Measurements from ENCODE around the gene UBC.
A peak's percentile ranks its signal among the peaks of the same experiment; 100 is the strongest.
"Not testable (repeated sequence)": the region's sequence is repeated elsewhere in the genome, so short reads cannot be mapped to it uniquely, and the experiment has no call there.

UBC gene

DNA sequence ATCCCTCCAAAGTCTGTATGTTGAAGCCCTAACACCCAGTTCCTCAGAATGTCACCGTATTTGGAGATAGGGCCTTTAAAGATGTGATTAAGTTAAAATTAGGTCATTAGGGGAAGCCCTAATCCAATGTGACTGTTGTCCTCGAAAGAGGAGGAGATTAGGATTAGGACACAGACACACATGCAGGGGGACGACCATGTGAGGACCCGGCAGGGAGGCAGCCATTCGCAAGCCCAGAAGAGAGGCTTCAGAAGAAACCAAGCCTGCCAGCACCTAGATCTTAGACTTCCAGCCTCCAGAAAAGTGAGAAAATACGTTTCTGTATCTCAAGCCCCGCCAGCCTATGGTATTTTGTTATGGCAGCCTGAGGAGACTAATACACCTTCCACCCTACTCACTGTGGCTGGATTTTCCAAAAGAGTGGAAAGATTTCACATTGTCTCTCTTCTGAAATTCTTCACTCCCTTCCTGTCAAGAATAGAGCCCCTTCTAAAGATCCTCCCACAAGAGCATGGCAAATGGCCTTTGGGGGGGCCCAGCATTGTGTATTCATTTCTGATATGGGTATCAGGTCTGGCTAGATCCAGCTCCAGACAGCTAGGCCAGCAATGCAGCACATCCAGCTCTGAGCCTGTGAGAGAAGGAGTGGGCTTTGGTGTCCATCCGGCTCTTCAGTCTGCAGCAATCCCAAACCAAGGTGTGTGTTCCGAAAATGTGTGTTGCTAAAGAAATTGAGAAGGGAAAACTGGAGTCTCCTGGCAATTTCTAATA, 15.4 kb upstream of the UBC start:
- DNase-seq: no peak

DNA sequence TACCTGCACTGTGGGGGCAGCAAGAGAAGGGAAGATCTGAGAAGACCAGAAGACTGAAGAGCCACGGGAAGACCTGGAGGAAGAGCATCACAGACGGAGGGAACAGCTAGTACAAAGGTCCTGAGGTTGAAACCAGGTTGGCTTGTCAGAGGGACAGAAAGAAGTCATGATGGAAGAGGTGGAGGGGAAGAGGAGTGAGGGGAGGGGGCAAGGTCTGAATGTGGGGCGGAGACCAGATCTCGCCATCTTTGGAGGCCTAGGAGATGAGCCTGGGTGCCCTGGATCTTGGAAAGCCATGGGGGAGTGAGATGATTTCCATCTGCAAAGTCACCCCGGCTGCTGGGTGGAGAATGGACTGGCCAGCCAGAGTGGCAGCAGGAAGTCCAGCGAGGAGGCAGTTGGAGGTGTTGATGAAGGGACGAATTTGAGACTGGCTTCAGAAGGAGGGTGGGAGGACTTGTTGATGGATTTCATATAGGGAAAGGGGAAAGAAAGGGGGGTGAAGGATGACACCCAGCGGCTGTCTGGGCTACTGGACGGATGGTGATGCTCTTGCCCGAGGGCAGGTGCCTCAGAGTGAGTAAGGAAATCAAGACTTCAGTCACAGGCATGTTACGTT, 14.6 kb upstream of the UBC start:
- no peak for DNase-seq

DNA sequence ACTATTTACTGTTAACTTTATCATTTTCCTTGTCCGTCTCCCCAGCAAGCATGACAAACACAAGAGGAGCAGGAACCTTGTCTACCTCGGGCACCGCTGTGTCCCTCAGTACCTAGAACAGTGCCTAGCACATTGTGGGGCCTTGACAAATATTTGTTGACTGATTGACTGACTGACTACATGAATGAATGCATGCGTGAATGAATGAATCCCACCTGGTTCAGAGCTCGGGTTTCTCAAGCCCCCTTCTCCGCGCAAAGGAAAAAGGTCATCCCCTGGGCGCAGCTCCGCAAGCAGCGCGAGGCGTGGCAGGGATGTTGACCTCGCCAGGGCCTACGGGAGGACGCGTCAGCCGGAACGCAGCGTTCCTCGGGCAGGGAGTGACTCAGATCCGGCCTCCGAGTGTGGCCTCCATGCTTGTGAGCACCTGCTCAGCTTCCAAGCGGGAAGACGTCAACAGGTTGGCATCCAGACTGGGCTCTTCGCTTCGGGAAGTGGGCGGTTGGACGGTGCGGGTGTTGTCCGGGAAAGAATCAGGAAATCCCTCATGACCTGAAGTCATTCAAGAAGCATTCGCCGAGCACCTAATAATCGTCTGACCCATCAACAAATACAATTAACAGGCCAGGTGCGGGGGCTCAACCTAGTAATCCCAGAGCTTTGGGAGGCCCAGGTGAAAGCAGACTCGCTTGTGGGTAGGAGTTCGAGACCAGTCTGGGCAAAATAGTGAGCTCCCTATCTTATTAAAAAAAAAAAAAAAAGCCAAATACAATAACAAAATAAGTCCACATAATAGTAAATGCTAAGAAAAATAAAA, 13.9 kb upstream of the UBC start:
- DNase-seq: peak; percentile 64

DNA sequence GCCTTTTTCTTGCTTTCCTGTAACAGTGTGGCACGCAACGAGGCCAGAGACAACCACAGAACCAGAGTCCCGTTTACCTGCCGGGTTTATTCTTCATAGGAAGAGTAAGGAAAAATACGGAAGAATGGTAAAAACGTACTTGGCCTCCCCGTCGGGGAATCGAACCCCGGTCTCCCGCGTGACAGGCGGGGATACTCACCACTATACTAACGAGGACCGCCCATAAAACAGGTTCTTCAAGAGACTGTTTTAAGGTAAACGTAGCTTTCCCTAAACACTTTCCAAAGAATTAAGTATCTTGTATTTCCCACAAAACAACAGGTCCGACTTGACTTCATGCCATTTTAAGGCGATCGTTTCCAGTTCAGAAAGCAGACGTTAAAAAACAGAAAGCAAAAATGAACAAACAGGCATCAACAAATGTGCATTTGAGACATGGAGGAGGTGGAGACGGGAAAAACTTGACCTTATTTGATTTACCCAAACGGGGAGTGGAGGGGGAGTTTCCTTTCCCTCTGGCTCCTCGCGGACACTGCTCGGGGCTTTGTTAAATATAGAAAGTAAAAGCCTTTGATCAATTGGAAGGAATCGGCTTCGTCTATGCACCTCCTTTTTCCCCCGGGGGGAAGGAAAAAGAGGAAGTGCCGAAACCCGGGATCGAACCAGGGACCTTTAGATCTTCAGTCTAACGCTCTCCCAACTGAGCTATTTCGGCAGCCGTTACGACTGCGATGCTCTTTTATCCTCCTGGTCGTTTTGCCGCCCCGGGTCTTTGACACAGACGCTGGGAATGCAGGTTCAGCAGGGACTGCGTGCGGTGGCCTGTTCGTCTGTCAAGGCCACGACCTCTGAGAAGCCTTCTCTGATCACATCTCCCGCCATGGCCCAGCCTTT, 13.0 kb upstream of the UBC start:
- peak; percentile 97 for DNase-seq

DNA sequence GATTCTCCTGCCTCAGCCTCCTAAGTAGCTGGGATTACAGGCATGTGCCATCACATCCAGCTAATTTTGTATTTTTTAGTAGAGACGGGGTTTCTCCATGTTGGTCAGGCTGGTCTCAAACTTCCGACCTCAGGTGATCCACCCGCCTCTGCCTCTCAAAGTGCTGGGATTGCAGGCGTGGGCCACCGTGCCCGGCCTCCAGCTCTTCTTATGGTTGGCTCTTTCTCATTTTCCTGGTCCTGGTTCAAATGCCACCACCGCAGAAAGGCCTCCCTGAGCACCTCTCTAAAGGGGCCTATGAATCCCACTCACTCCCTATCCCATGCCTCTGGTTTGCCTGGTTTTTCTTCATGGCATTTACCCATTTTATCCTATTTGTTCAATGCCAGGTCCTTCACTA, 11.3 kb upstream of the UBC start:
- not testable (repeated sequence) for DNase-seq

DNA sequence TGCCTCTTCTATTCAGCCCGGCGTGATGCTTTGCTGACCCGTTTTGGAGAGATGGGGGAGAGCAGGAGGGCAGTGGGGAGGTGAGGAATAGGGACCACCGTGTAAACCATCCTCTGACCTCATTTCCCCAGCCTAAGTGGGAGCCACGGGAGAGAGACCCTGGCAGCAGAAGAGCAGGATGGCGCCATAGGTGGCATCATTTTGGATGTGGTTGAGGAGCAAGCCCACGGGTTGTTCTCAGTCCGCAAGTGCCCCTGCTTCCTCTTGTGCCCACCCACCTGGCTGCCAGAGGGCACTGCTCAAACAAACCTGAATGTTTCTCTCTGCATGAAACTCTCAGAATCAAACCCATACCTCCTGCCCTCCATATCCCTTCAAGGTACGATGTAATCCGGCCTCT, 10.7 kb upstream of the UBC start:
- DNase-seq: no peak

DNA sequence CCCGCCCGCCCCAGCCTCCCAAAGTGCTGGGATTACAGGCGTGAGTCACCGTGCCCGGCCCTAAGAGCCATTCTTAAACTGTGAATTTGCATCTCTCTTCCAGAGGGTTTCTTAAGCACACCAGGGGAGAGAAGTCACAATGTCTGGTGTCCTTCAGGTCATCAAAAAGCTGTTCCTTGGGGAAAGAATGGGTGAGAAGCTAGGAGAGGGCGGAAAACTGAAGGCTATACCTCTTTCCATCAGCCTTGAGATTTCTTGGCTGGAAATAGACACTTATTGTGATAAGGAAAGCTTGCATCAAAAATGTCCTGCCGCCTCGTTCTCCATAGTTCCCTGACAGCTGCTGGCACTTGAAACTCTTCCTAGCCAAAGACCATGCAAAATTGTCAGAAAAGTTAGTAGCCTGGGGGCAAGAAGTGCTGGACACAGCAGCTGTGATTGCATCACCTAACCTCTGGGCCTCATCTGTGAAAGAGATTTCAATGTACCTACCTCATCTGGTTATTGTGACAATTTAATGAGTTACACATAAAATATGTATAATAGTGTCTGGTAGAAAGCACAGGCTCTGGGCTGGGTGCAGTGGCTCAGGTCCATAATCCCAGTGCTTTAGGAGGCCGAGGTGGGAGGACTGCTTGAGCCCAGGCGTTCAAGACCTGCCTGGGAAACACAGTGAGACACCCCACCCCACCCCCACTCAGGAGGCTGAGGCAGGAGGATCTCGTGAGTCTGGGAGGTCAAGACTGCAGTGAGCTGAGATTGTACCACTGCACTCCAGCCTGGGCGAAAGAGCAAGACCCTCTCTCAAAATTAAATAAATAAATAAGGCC, 9.7 kb upstream of the UBC start:
- no peak for DNase-seq

DNA sequence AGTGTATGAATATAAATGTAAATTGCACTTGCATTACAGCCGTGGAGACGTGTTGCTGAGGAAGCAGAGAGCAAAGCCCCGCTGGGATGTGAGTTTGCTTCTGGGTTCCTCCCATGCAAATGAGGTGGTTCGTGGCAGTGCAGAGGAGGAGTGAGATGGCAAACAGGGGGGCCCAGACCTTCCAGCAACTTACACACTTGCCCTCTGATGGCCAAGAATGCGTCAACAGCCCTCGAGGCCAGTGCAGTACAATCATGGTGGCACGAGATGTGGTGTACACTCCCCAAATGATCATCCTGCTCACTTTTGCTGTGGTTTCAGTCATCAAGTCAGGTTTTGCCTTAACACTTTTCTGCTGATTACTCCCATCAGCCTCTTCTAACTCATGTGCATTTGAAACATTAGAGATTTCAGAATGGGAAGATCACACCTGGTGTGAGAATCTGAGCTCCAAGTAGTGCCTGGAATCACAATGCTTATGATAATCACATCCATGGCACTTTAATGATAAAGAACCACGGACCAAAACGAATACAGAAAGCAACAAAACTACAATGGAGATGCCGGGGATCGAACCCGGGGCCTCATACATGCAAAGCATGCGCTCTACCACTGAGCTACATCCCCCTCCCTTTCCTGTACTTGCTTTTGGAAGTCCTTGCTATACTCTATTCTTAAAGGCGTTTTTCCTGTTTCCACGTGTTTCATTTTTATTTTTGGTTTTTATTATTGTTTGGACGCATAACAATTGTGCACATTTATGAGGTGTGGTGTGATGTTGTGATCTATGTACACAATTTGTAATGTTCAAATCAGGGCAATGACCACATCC, 7.0 kb upstream of the UBC start:
- DNase-seq: peak; percentile 77

DNA sequence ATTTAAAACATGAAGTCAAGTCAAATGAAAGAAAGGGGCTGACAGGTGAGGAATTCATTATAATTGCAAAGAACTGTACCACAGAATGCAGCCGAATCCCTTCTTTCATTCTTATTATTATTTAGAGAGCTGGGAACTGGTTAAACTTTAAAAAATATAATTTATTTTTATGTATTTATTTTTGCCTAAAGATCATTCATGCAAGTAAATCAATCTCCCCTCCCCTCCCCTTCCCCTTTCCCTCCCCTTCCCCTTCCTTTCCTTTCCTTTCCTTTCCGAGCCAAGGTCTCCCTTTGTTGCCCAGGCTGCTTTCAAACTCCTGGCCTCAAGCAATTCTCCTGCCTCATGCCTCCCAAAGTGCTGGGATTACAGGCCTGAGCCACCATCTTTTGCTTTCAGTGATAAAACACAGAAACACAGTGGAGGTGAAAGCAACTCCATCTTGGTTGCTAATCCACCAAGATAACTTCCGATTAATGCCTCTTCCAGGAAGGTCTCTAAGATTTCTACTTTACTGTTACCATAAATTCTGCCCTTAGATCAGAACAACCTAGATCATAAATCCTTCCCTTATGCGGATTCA, 6.0 kb upstream of the UBC start:
- no peak for DNase-seq

DNA sequence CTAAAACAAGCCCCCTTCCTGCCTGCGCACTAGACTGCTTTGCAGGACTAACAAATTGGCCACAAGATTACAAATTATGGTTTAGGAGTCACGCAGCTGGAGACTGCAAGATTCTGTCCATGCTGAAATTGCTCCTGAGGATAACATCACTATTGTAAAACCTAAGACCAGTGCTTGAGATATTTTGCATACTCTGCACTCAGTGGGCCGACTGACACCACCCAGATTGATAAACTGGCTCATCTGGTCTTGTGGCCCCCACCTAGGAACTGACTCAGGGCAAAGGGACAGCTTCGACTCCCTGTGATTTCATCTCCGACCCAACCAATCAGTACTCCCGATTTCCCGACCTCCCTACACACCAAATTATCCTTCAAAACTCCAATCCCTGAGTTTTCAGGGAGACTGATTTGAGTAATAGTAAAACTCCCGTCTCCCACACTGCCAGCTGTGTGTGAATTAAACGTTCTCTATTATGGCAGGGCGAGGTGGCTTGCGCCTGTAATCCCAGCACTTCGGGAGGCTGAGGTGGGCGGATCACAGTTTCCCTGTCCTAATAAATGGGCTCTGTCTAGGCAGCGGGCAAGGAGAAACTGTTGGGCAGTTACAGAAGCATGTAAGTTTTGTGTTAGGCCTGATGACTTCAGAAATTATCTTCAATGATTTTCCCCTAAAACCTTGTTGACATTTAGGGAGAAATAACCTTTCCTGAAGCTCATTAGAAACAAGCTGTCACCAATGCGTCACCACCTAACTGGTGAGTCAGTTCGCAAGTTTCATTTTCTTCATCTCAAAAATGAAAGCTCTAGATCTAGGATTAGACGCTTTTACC, 5.3 kb upstream of the UBC start:
- DNase-seq: no peak

DNA sequence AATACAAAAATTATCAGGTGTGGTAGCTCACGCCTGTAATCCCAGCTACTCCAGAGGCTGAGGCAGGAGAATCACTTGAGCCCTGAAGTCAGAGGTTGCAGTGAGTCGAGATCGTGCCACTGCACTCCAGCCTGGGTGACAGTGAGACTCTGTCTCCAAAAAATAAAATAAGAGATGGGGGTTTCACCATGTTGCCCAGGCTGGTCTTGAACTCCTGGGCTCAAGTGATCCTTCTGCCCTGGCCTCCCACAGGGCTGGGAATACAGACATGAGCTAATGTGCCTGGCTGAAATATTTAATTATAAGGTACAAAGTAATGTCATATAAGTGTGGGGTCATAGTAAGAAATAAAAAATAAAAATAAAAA, 4.2 kb upstream of the UBC start:
- not testable (repeated sequence) for DNase-seq

DNA sequence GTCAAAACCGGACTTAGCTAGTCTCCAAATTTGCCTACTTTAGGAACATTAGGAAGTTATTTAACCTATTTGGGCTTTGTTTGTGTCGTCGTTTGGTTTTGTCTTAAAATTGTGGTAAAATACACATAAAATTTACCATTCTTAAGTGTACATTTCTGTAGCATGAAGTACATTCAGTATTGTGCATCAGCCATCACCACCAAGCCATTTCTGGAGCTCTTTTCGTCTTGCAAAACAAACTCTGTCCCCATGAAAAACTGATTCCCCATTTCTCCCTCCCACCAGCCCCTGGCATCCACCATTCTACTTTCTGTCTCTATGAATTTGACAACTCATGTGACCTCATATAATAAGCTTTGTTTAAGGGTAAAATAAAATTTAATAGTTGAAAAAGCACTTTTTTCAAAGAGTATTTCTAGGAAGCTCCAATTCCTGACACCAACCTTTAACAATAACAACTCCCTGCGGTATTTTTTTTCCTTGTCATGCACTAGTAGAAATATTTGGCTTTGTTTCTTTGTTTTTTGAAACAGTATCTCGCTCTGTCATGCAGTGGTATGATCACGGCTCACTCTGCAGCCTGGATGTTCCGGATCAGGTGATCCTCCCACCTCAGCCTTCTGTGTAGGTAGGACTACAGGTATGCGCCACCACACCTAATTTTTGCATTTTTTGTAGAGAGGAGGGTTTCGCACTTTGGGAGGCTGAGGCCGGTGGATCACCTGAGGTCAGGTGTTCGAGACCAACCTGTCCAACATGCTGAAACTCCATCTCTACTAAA, 3.6 kb upstream of the UBC start:
- no peak for DNase-seq

DNA sequence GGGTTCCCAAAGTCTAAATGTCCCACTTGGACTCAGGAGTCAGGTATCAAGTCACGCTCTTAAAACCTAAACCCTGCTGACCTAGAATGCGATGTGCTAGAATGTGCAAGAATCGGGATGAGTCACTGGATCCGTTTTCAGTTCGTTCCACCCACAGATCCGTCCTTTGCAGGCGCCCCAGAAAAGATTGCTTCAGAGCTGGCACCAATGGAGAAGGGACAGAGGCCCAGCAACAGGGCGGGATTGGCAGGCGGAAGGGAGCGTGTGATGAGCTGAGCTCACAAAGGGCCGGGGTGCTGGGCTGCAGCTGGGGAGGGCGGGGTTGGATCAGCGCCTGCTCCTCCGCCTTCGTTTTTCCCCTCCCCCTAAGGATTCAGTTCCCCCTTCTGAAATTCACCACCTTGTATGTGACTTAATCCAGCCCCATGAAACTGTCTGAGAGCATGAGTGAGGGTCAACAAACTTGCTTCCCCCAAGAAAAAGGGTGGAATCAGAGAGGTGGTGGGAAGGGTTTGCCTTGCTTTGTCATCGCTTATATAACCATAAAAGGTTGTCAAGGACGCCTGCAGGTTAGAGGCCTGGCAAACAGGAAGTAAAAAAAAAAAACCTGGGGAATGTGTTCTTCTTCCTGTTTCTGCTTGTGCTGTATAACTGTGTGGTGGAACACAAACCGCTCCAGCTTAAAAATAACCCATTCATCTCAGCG, 2.8 kb upstream of the UBC start:
- DNase-seq: peak; percentile 81

DNA sequence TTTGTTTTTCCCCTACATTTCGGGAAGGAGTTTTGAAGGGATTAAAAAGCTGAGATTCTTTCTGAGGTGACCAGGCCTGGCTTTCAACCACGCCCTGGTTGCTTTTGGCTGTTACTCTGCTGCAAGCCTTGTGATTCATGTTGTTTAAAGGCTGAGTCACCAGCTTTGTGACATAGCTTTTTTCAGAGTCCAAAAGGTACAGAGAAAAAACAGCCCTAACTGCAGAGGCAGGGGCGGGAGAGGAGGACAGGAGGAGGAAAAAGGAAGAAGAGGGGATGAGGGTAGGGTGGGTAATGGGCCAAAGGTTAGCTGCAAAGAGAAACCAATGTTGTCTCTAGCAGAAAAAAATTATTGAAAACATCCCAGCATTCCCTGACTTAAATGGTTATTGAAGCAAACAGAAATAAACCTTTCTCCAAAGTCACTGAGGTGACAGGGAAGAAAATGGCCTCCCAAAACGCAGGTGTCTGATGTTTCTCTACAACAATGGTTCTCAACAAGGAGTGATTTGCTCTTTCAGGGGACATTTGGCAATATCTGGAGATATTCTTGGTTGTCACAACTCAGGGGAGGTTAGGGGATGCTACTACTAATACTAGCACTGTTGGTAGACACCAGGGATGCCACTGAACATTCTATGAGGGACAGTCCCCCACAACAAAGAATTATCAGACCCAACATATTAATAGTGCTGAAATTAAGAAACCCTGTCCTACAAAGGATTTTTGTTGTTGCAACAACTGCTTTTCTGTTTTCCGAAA, 2.1 kb upstream of the UBC start:
- DNase-seq: peak; percentile 47

DNA sequence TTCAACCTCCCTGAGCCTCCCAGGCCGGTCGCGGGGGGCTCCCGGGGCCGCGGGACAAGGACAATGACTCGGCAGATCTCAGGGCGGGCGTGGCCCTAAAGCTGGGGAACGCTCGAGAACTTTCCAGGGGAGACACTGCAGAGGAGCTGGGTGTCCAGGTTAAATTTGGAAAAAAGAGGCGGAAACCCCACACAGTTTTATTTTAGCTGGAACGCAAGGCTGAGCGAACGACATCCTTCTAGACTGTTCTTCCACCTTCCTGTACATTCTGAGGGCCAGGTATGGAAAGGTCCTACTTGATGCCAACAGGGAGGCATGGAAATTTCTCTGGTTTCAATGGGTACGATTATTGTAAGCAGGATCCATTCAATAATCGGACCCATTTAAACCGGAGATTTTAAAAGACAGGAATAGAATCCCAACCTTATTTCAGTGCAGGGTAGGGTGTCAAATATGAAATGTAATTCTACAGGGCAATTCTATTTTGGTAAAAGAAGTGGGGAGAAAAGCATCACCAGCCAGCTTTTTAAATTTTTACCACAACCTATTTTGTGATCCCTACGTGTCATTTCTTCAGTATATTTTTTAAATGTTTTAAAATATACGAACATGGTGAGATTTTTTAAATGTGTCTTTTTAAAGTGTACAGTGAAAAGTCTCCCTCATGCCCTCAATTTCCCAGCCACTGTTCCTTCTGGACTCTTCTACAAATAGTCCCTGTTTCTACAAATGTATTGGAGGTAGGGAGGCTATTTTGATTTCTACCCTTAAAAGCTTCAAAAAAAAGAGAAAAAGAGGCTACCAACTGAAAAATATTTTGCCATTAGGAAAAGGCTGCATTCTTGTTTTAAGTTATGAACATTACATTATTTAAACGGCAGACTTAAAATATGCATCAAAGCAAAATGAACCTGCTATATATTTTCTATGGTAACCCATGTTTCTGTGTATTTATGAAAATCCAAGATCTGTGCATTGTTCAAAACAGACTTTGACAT, 1.1 kb upstream of the UBC start:
- no peak for DNase-seq
